Astrocyte (in vitro differentiated cells and primary cell): Measurements from ENCODE around the gene POLA1.

Experiments
- CTCF ChIP-seq: IDR thresholded peaks from 2 replicates; pipeline ENCODE4 v1.5.1; 2011; ENCODE audit warnings: low read depth, mild to moderate bottlenecking, inconsistent platforms, low read length, moderate library complexity; ENCODE audit not compliant: insufficient read depth
- EZH2 ChIP-seq: IDR thresholded peaks from 2 replicates; pipeline ENCODE4 v1.6.1; 2012; ENCODE audit warnings: mild to moderate bottlenecking, low read length, inconsistent platforms; ENCODE audit not compliant: insufficient read depth

GRCh38 chrX:24799078-24799477 is 105.4 kb downstream of the POLA1 start:
- no peak for TF ChIP-seq CTCF
- no peak for TF ChIP-seq EZH2
